CD4-positive, alpha-beta T cell treated with Interleukin-4 for 1 hour (primary cell): ENCODE measurements around the gene NUP210.
"Not testable (repeated sequence)": the region's sequence is repeated elsewhere in the genome, so short reads cannot be mapped to it uniquely, and the experiment has no call there.

ENCODE experiments used
- DNase-seq, 2 donors: peaks; one replicate each; pipeline ENCODE4 v3.0.0-alpha.2; 2020 to 2022

NUP210 gene

GRCh38 chr3:13404626-13405452 is 15.3 kb downstream of the NUP210 start:
- no peak for DNase-seq

DNA sequence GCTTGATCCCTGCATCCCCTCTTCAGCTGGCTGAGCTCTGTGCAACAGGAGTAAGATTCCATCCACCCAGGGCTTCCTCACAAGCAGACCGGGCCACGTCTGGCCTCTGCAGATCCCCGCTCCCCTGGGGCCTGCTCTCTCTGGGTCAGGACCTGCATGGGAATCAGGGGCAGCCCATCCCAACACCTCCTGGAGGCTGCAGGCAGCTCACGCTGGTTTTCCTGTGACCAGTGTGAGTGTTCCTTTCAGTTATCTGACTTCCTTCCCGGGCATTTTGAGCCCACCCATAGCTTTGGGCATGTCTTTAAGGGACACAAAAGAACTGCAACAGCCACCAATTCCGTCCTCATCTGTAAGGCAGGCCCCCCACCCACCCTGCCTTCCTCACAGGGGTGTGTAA is 16.3 kb downstream of the NUP210 start:
- DNase-seq, result no peak

DNA sequence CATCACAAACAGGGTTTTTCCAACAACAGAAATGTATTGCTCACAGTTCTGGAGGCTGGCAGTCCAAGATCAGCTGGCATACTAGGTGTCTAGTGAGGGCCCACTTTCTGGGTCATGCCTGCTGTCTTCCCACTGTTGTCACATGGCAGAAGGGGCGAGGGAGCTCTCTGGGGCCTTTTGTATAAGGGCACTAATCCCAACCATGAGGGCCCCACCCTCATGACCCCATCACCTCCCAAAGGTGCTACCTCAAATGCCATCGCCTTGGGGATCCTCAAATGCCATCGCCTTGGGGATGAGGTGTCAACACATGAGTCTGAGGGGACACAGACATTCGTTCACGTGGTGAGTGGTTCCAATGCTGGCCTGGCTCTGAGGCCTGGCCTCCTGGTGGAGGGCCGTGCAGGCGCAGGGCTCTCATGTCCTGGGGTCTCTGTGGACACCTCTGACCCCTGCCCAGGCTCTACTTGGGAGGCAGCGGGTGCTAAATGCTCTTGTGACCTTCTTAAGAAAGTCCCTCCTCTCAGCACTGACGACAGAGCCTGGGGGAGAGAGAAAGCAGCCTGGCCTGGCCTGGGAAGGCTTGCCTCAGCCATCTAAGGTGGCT is 16.8 kb downstream of the NUP210 start:
- no peak for DNase-seq

GRCh38 chr3:13401149-13401548 is 19.0 kb downstream of the NUP210 start:
- DNase-seq, result no peak

DNA sequence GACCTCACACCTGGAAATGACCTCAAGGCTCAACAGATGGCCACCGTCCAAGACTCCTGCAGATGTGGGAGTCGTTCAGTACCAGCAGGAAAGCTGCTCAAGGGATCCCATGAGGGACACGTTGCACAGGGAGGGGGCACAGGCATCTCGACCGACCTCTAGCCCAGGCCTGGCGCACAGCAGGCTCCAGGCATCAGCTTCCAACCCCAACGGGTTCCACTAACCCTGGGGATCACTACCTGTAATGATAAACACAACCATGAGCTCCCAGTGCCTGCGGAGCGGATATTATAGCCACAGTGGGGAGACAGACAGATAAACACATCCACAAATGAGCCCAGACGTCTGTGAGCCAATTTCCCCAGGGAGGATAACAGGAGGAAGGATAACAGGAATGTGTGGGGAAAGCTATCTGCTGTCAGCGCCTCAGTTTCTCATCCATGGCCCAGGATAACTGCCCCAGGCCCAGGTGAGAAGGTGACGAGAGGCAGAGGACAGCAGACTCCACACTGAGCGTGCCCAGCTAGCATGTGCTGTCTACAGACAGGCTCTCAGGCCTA is 19.9 kb downstream of the NUP210 start:
- DNase-seq, result no peak

- DNase-seq, result no peak
Measured at GRCh38 chr3:13399603-13400002, 20.5 kb downstream of the NUP210 start.

- DNase-seq, result no peak
Measured at GRCh38 chr3:13397316-13397715, 22.8 kb downstream of the NUP210 start.

DNA sequence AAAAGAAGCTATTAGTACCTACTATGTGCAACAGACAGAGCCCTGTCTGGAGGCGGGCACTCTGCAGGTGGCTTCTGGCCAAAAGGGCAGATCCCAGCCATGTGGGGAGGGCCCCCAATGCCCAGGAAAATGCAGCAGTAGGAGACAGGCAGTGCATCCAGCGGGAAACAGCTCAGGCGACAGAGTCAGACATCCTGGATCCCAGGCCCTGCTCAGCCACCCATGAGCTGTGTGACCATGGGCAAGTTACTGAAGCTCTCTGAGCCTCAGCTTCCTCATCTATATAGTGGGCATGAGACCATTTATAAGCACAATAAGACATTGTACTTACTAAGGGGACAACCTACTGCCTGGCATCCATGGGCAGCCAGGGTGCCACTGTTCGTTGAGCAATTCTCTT is 25.8 kb downstream of the NUP210 start:
- DNase-seq, result no peak

GRCh38 chr3:13393427-13394360 is 26.4 kb downstream of the NUP210 start:
- DNase-seq, result no peak

- peak; percentile 20 to 32 for DNase-seq
Measured at GRCh38 chr3:13391308-13391707, 28.8 kb downstream of the NUP210 start.

GRCh38 chr3:13389378-13389777 is 30.7 kb downstream of the NUP210 start:
- DNase-seq, result no peak

DNA sequence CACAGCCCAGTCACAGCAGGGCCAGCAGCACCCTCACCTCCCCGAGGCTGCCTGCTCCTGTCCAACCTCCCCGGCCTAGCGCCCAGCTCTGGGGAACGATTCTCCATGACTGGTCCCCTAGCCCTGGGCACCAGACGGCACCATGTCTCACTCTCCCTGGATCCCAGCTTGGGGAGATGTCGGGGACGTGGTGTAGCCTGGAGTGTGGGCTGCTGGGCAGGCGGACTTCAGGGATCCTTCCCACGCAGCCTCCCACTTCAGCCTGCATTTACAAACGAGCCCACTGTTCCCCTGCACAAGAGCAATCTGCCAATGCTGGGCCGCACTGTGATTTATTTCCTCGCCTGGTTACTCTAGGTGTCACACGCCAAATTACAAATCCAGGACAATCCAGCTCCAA is 31.3 kb downstream of the NUP210 start:
- no peak for DNase-seq

DNA sequence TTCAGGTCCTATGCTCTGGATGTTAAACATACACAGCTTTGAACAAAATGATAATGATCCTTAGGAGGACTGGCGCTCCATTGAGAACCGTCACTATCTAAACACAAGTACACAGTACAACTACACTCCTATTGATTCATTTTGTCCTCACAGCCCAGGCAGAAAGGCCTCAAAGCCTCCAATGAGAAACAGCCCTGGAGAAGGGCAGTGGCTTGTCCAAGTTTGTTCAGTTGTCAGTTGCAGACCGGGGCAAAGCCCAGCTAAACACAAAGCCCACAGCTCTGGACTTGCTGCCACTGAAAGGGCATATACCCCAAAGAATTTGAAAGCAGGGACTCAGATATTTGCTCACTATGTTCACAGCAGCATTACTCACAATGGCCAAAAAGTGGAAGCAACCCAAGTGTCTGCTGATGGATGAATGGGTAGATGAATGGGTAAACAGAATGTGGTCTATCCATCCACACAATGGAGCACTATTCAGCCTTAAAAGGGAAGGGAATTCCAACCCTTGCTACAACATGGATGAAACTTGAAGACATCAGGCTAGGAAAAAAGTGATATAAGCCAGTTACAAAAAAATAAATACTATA is 34.7 kb downstream of the NUP210 start:
- DNase-seq, result no peak

DNA sequence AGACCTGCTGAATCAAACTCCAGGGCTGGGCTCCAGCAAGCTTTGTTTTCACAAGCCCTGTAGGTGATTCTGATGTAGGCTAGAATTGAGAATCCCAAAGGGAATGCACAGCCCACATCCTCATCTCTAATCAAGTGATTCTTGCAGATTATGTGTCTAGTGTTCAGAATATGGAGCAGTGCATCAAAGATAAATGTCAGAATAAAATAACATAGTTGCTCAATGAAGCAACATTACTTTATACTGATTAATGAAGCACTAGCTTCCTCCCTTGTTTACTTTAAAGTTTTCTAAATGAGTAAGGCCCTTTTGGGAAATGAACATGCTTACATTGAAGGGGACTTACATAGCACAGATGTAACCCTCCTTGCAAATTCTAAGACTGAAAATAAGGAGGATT is 39.2 kb downstream of the NUP210 start:
- DNase-seq, result no peak

GRCh38 chr3:13379201-13379830 is 40.8 kb downstream of the NUP210 start:
- DNase-seq, result no peak

DNA sequence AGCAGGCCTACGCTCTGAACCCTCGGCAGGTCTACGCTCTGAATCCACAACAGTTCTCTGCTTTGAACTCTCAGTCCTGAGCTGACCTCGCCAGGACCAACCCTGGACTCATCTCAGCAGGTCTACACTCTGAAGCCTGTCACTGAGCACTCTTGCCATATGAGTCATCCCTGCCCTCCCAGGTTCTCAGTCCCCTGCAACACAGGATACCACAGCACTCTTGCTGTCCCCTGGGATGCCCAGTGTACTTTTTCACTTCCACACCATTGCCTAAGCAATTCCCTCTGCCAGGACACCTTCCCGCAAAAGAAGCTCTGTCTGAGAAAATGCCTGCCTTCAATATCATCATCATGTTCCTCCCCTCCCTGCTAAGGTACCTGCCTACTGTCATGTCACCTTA is 42.0 kb downstream of the NUP210 start:
- no peak for DNase-seq

DNA sequence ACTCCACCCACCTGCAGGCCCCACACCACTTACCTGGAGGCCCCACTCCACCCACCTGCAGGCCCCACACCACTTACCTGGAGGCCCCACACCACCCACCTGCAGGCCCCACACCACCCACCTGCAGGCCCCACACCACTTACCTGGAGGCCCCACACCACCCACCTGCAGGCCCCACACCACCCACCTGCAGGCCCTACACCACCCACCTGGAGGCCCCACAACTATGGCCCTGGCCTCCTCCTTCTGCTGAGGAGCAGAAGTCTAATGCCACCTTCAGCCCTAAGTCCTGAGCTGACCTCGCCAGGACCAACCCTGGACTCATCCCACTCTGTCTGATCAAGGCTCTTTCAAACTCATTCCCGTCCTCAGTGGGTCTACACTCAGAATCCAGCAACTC is 42.4 kb downstream of the NUP210 start:
- DNase-seq, result not testable (repeated sequence)

DNA sequence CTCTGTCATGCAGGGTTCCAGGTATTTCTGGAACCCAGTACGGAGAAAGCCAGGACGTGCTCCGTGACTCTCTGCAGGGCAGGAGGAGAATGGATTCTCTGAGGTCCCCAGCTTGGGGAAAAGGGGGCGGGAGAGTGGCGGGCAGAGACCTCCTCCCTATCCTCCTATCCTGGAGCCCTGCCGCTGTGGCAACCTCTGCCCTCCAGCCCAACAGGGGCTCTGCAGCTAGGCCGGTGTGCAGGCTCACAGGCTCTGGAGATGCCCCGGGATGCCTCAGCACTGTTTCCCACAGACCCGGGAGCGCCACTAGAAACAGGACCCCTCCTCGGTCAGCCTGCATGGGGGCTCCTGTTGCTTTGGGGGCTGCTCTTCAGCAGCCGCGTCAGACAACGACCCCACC is 43.1 kb downstream of the NUP210 start:
- DNase-seq, result no peak

DNA sequence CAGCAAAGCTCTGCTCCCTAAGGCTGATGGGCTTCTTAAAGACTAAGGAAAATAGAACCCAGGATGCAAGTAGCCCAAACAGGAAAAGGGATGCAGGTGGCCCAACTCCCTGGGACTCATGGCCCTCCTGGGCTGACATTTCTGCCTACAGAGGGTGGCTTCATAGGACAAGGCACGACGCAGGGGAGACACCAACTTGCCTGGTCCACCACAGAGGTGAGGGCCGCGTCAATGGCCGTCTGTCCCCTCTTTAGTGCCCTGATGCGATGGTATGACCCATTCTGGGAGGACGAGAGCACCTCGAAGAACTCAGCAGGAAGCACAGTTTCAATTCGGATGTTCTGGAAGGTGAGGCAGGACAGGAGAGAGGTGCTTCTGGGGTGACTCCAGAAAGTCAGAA is 44.0 kb downstream of the NUP210 start:
- no peak for DNase-seq

DNA sequence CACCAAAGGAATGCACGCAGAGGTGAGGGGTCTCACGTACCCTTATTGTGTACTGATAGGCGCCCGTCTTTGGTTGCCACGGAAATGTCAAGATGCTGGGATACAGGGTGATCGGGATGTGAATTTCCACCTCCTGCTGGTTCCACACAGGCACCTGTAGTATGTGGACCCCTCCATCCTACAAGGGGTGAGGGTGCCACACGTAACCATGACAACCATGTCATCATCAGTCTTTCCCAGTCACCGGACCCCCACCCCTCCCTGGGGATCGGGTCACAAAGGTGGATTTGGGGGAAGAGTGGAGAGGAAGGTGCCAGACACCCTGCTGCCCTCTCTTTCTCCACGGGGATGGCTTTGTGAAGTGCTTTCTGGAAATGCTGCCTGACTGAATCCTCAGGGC is 44.7 kb downstream of the NUP210 start:
- no peak for DNase-seq

GRCh38 chr3:13373975-13374586 is 46.0 kb downstream of the NUP210 start:
- DNase-seq, result no peak

- no peak for DNase-seq
Measured at GRCh38 chr3:13372656-13373055, 47.5 kb downstream of the NUP210 start.
